NCI-H446 treated with DMSO at 0.1 percent for 48 hours (cell line): Measurements from ENCODE around the gene SHISA9.

Experiments
- DNase-seq: peaks from one replicate; lab custom pipeline; 2025; lab: John Stamatoyannopoulos, UW

SHISA9 gene

GRCh38 chr16:13021996-13022395 lies 120.6 kb downstream of the SHISA9 start:
- no peak for DNase-seq

- DNase-seq, result no peak
Observed at GRCh38 chr16:13029786-13030185, 128.4 kb downstream of the SHISA9 start.

DNA sequence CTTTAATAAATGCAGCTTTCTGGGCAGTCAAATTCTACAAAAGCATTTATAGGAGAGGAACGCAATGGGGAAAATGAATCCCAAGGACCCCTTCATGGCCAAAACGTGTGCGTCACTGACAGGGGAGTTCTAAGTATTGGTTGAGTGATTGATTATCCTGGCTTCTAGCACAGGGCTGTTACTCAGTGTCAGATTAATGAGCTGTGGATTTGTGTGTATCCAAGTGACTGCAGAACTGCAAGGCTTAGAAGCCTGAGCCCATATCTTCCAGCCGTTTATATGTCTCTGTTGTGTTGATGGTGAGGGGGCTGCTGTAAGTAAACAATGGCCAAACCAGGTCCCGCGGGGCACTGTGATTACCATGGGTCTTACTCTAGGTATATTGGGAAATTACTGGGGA lies 129.4 kb downstream of the SHISA9 start:
- no peak for DNase-seq

GRCh38 chr16:13032911-13033310 lies 131.5 kb downstream of the SHISA9 start:
- DNase-seq, result no peak

- DNase-seq, result no peak
Observed at GRCh38 chr16:13036600-13036999, 135.2 kb downstream of the SHISA9 start.

- DNase-seq, result no peak
Observed at GRCh38 chr16:13038591-13038990, 137.2 kb downstream of the SHISA9 start.

GRCh38 chr16:13039526-13039925 lies 138.1 kb downstream of the SHISA9 start:
- no peak for DNase-seq

GRCh38 chr16:13041180-13041579 lies 139.8 kb downstream of the SHISA9 start:
- DNase-seq, result no peak

GRCh38 chr16:13041646-13042290 lies 140.4 kb downstream of the SHISA9 start:
- no peak for DNase-seq

DNA sequence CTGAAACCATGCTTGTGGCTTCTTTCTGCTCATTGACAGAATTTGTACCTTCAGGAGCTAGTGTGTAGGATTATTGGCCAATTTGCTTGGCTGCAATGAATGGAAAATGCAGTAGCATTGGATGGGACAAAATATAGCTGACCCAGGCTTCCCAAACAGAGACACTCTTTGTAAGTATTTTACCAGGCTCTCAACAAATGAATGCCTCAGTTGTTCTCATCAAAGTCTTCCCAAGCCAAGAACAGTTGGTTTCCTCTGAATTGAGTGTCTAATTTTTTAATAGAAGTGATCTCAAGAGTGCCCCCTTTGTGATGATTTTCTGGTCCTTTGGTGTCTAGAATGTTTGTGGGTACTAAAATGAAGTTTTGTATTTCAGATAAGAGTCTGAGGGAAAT lies 140.9 kb downstream of the SHISA9 start:
- no peak for DNase-seq

- DNase-seq, result no peak
Observed at GRCh38 chr16:13046061-13046821, 144.8 kb downstream of the SHISA9 start.

DNA sequence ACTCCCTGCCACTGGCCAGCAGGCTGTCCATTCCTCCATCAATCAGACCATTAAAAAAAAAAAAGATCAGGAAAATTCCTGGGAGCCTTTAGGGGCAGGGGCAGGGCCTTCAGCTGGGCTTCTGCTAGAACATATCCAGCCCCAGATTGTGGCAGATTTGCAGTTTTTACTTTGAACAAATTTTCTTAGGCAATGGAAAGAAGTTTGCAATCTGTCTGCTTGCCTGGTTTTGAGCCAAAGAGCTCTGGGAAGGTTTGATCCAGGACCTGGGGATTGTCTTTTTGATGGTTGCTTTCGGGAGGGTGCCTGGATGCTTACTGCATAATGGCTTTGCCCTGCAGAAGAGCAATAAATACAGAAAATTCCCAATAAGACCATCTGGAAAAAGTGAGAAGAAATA lies 145.9 kb downstream of the SHISA9 start:
- DNase-seq, result no peak

GRCh38 chr16:13049688-13050087 lies 148.3 kb downstream of the SHISA9 start:
- no peak for DNase-seq

GRCh38 chr16:13052431-13052830 lies 151.0 kb downstream of the SHISA9 start:
- peak; percentile 95 for DNase-seq

DNA sequence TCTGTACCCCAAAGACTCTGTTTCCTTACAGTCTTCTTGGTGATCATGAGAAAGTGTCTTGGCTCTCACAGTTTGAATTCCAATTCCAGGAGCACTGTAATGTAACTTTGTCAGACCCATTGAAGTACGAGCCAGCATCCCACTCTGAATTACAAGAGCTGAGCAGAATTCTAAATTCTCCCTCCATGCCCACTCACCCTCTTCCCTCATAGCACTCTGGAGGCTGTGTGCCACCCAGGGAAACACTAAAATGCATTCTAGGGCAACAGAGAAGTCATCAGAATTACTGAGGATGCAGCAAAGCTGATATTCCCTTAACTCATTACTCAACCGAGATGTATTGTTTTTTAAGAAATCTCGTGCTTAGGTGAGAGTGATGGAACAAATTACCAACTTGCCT lies 154.1 kb downstream of the SHISA9 start:
- DNase-seq, result no peak

GRCh38 chr16:13056607-13057006 lies 155.2 kb downstream of the SHISA9 start:
- DNase-seq, result no peak

DNA sequence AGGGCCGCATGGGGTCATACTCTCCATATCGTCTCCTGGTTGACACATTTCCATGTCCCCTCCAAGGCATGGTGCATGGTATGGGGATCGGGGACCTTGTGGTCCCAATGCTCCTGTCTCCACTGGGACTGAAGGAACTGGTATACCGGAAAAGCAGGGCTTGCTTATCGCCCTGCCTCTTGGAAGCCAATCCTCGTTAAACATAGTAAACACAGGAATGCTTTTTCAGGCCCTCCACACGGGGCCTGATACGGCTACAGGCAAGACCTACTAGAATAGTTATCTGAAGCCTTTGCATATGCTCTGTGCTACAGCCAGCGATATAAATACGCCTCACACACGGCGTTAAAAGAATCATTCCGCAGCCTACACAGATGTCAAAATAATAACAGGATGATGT lies 159.5 kb downstream of the SHISA9 start:
- no peak for DNase-seq

DNA sequence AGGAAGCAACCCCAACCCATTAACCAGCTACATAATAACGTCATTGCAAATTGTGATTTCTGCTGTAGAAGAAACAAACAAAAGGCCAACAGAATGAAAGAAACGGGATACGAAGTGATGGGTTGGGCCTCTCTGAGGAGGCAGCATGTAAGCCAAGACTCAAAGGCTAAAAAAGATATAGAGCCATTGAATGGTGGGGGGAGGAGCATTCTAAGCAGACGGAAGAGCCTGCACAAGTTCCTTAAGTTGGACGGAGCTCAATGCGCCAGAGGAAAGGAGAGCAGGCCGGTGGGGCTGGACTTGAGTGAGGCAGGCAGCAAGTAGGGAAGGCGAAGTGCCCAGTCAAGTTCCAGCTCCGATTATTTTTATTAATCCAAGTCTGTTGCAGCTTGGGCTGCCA lies 160.3 kb downstream of the SHISA9 start:
- DNase-seq, result no peak

- no peak for DNase-seq
Observed at GRCh38 chr16:13062219-13062618, 160.8 kb downstream of the SHISA9 start.

- DNase-seq, result no peak
Observed at GRCh38 chr16:13063457-13063856, 162.1 kb downstream of the SHISA9 start.

DNA sequence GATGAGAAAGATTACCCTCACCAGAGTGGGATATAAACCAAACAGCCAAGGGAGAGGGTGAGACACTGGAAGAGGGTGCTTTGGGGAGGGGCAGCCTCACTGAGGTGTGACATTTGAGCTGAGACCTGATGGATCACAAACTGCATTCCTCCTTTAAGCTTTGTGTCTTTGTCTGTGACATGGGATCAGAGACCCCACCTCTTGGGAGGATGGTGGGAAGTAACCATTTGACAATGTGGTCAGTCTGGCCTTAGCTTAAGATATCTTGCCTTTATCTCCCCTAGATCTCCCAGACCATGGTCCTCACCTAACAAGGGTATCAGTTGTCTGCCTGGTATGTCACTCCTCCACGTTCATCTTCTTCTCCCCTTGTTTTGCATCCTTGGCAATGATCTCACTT lies 163.4 kb downstream of the SHISA9 start:
- DNase-seq, result no peak

- DNase-seq, result no peak
Observed at GRCh38 chr16:13067648-13068047, 166.2 kb downstream of the SHISA9 start.

DNA sequence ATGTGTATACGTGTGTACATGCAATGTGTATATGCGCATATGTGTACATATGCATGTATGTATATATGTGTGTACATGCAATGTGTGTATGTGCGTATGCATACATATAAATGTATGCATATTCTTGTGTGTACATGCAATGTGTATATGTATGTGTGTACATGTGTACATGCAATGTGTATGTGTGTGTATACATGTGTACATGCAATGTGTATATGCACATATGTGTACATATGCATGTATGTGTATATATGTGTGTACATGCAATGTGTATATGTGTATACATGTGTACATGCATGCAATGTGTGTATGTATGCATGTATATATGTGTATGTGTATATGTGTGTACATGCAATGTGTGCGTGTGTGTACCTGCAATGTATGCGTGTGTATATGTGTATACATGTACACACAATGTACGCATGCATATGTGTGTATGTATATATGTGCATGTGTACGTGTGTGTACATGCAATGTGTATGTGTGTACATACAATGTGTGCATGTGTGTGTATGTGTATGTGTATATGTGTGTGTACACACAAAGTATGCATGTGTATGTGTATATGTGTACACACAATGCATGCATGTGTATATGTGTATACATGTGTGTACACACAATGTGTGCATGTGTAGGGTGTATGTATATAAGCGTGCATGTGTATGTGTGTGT lies 167.7 kb downstream of the SHISA9 start:
- DNase-seq, result no peak
